Epithelial cell of esophagus (primary cell): Measurements from ENCODE around the gene XPNPEP3.

Source experiments
- DNase-seq: peaks from one replicate; pipeline ENCODE4 v3.0.0; 2010; ENCODE audit warnings: low read depth
- H3K4me3 ChIP-seq: 2 replicates; pipeline ENCODE4 v1.5.1; 2011; ENCODE audit warnings: mild to moderate bottlenecking, low read length, control low read depth
- CTCF ChIP-seq: IDR thresholded peaks from 2 replicates; pipeline ENCODE4 v1.5.1; 2011; ENCODE audit warnings: low read depth, mild to moderate bottlenecking, low read length, control low read depth, inconsistent platforms; ENCODE audit not compliant: insufficient read depth; ENCODE audit errors: missing control alignments

Gene XPNPEP3

DNA sequence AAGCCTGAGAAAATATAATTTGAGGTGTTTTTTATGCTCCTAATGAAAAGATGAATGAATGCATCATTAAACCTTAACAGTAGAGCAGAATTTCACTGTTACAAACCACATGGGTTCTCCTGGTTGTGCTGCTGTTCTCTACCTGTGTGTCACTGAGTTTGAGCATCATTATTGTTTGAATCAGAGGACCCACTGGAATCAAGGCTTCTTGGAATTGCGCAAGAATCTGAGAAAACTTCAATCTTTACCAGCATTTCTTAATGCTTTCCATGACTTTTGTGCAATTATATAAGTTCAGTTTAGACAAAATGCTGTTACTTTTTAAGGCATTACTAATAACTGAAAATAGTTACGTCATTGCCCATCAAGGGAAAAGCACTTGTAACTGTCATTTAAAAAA is 75.4 kb downstream of the XPNPEP3 start:
- no peak for DNase-seq
- TF ChIP-seq CTCF: no peak
- no peak overlapping the region for H3K4me3 ChIP-seq

- no peak overlapping the region for H3K4me3 ChIP-seq
- no peak for TF ChIP-seq CTCF
- DNase-seq: peak; percentile 20
Measured at GRCh38 chr22:40939202-40939601, 82.3 kb downstream of the XPNPEP3 start.

- H3K4me3 ChIP-seq: peak within 1 kb of the TSS; percentile 89
- peak; percentile 99 for DNase-seq
- no peak for TF ChIP-seq CTCF
Measured at GRCh38 chr22:40950962-40951794, 94.2 kb downstream of the XPNPEP3 start, which contains the start of gene RBX1. Gene RBX1, plus strand, starts transcription at chr22:40951378. Its CDS starts 21 bp downstream, at chr22:40951399.

DNA sequence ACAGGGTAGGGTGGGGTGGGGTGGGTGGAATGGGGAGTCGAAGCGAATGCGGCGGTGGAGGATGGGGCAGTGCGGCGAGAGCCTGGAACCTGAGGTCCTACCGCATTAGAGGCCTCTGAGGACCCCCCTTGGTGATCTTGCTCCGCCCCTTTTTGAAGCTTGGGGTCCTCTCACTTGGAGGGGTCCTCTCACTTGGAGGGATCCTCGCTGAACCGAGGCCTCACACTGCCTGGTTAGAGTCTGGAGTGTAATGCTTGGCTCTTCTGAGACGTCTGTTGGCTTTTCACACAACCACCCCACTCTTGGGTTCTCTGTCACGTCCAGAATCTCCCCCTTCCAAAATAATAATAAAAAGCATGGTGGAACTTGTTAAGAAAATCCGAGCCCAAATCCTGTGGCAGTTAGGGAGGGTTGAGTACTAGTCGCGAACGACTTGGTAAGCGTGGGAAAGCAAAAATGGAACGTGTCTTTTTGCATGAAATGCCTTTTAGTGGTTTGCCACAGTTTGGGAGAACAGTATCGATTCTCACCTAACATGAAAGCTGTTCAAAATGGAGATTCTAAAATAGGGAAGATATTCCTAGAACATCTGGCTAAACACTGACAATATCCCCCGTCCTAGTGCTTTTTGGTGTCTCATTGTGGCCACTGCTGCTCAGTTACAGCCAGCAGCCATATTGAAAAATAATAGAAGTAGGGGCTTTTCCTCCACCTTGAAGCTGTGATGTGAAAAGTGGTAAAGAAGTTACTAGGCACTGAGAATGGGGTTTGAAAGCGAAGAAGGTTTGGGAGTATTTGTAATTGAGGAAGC is 95.1 kb downstream of the XPNPEP3 start:
- DNase-seq: peak; percentile 9
- H3K4me3 ChIP-seq: peak overlapping the region; percentile 89
- no peak for TF ChIP-seq CTCF

- no peak for TF ChIP-seq CTCF
- H3K4me3 ChIP-seq: no peak overlapping the region
- no peak for DNase-seq
Measured at GRCh38 chr22:40953471-40953870, 96.5 kb downstream of the XPNPEP3 start.

DNA sequence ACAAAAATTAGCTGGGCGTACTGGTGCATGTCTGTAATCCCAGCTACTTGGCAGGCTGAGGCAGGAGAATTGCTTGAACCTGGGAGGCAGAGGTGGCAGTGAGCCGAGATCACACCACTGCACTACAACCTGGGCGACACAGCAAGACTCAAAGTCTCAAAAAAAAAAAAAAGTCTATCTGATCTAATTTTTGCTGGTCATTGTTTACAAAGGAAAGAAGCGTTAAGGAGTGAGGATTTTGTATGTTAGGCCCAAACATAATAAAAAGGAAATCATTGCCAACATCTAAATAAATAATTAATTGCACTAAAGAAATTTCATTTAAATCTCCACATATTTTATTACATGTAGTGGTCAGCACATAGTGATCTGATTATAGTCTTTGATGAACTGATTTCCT is 97.2 kb downstream of the XPNPEP3 start:
- no peak for DNase-seq
- no peak overlapping the region for H3K4me3 ChIP-seq
- TF ChIP-seq CTCF: no peak

GRCh38 chr22:40955571-40955970 is 98.6 kb downstream of the XPNPEP3 start:
- DNase-seq: no peak
- no peak for TF ChIP-seq CTCF
- no peak overlapping the region for H3K4me3 ChIP-seq
